Stimulated activated CD4-positive, alpha-beta T cell treated with anti-CD3 and anti-CD28 coated beads, Interleukin-2, amount 100 ng/mL, for 24 hours (primary cell): ENCODE data around the gene ZNF587B.
A peak's percentile ranks its signal among the peaks of the same experiment; 100 is the strongest.
"Not testable (repeated sequence)": the region's sequence is repeated elsewhere in the genome, so short reads cannot be mapped to it uniquely, and the experiment has no call there.

Experiments used
- DNase-seq, 2 donors: peaks; one replicate each; pipeline ENCODE4 v3.0.0-alpha.2; 2020

ZNF587B gene

DNA sequence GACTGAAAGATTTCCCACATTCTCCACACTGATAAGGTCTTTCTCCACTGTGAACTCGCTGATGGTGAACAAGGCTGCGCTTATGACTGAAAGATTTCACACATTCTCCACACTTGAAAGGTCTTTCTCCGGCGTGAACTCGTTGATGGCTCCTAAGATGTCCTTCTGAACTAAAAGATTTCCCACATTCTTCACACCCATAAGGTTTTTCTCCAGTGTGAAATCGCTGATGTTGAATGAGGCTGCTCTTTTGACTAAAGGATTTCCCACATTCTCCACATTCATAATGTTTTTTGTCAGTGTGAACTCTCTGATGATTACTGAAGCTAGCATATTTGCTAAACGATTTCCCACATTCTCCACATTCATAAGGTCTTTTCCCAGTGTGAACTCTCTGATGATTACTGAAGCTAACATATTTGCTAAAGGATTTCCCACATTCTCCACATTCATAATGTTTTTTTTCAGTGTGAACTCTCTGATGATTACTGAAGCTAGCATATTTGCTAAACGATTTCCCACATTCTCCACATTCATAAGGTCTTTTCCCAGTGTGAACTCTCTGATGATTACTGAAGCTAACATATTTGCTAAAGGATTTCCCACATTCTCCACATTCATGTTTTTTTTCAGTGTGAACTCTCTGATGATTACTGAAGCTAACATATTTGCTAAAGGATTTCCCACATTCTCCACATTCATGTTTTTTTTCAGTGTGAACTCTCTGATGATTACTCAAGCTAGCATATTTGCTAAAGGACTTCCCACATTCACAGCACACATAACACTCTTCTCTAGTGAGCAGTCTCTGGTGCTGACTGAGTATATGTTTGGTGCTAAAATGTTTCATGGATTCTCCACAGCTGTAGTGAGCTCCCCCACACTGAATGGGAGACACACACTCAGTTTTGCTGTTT is 44.0 kb downstream of the ZNF587B start:
- DNase-seq = not testable (repeated sequence)

- DNase-seq = no peak
These were observed 55.9 kb downstream of the ZNF587B start for GRCh38 chr19:57886046-57886445.

- DNase-seq = no peak
These were observed 57.3 kb downstream of the ZNF587B start for GRCh38 chr19:57887195-57887941.

DNA sequence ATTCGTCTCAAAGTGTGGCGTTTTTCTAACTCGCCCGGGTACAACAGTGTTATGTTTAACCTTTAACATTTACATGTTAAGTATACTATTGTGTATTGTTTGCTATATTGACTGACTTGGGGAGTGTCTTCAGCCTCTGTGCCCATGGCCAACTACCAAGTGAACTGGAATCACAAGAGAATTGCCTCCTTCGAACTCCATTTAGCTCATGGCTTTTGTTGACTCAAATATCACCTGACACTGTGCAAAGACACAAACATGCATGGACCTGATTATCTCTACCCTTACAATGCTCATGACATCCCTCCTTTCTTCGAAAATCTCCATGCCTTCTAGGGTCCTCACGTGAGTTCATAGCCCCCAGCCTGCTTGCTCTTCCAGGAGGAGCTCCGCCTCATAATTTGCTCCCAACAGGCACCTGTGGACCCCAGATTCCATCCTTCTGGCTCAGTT is 58.0 kb downstream of the ZNF587B start:
- DNase-seq = no peak

DNA sequence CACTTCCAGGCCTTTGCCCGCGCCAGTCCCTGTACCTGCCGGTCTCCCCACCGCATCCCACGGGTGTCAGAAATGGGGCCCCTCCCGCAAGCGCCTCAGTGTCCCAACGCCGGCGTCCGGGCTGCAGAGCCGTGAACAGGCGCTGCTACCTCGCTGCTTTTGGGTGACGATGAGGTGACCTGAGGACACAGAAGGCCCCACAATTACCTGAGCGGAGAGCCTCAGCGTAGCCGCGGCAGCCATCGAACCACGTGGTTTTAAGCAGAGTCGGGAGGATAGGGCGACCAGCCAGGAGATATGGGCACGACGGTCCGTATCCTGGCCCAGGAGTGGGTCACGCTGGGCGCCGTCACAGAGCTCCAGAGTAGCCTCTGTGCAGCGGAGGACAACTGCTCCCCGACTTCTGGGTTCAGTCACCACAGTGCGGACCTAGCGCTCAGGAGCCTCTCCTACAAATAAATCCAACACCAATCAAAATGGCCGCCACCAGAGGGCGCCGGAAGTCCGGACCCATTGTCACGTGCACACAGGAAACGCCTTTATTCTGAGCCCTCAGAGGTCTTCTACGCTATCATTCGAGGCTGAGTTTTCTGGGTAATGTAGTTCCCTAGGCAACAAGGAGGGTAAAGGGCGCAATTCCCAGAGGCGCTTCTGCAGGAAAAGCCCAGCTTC is 58.6 kb downstream of the ZNF587B start, which contains the start of gene ZNF814:
ZNF814 (minus strand) TSS at position 478 of the 672 bp plus-strand sequence; CDS start at position 243, 235 bp downstream.
- DNase-seq = peak; percentile 86 to 87

DNA sequence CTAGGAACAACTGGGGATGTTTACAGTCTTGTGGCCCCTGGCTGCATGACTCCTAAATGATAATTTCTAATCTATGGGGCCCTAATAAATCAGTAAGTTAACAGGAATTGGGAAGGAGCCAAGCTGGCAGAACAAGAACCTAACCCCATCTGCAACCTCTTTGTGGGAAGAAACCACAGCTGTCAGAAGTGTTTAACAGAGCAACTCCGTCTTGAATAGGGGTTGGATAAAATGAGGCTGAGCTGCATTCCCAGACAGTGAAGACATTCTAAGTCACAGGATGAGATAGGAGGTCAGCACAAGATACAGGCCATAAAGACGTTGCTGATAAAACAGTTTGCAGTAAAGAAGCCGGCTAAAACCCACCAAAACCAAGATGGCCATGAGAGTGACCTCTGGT is 60.6 kb downstream of the ZNF587B start:
- DNase-seq = not testable (repeated sequence)
